GM21717 (cell line): Measurements from ENCODE around the gene FGR.
"Not testable (repeated sequence)": the region's sequence is repeated elsewhere in the genome, so short reads cannot be mapped to it uniquely, and the experiment has no call there.

Experiments
- ATAC-seq: cut with Tn5 transposase; IDR thresholded peaks from one replicate; pipeline ENCODE4 v1.9.1; 2021; ENCODE audit warnings: mild to moderate bottlenecking, moderate library complexity; ENCODE audit not compliant: unreplicated experiment

FGR gene

DNA sequence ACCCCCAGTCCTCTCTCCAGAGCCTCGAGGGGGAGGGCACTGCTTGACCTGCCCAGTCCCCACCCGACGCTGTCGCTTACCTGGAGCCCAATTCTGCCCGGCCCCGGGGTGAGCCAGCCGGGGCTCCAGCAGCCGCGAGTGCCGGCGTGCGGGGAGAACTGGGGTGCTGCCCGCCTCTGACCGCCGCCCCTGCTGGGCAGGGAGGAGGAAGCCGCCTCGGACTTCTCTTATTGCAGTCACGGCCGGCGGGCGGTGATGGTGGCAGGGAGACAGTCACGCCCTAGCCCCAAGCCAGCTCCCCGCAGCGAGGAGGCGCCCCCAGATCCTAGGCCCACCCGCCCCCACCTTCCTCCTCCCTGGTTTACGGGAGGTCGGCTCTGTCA is at the start of gene FGR:
FGR (minus strand) TSS at position 201 of the 383 bp plus-strand sequence. CDS start 11,269 bp downstream, outside the sequence.
- no peak for ATAC-seq

GRCh38 chr1:27684176-27684575 is 49.2 kb upstream of the FGR start:
- ATAC-seq, result no peak

DNA sequence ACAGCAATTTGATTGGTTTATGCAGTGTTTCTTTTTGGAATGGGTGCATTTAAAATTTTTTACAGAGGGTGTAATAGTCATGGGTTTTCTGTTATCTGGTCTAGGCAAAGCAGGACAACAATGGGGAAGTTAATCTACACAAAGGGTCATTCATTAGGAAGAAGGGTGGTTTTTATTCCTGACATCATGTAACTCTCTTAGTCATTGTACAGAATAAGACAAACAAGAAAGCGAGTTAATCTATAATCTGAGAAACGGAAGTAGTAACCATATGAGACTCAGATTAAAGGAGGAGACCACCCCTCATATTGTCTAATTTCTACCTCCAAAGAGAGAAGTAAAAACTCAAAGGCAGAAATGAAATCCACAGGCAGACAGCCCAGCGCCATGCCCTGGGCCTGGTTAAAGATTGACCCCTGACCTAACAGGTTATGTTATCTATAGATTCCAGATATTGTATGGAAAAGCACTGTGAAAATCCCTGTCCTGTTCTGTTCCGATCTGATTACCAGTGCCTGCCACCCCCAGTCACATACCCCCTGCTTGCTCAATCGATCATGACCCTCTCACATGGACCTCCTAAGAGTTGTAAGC is 47.5 kb upstream of the FGR start:
- ATAC-seq, result no peak

GRCh38 chr1:27681580-27681979 is 46.6 kb upstream of the FGR start:
- ATAC-seq, result not testable (repeated sequence)

DNA sequence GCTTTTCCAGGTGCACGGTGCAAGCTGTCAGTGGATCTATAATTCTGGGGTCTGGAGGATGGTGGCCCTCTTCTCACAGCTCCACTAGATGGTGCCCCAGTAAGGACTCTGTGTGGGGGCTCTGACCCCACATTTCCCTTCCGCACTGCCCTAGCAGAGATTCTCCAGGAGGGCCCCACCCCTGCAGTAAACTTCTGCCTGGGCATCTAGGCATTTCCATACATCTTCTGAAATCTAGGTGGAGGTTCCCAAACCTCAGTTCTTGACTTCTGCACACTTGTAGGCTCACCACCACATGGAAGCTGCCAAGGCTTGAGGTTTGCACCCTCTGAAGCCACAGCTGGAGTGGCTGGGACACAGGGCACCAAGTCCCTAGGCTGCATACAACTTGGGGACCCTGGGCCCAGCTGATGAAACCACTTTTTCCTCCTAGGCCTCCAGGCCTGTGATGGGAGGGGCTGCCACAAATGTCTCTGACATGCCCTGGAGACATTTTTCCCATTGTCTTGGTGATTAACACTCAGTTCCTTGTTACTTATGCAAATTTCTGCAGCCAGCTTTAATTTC is 45.3 kb upstream of the FGR start:
- ATAC-seq, result not testable (repeated sequence)

- no peak for ATAC-seq
Observed at GRCh38 chr1:27678747-27679146, 43.8 kb upstream of the FGR start.

DNA sequence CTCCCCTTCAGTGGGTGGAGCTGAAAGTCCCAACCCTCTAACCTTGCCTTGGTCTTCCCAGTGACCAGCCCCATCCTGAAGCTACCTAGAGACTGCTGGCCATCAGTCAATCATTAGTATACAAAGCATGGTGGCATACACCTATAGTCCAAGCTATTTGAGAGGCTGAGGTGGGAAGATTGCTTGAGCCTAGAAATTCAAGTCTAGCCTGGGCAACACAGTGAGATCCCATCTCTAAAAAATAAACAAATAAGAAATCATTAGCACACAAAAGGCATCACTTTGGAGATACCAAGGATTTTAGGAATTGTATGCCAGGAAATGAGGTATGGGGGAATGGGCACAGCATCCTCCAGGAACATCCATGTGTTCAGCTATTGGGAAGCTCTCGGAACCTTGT is 41.4 kb upstream of the FGR start:
- ATAC-seq, result no peak

DNA sequence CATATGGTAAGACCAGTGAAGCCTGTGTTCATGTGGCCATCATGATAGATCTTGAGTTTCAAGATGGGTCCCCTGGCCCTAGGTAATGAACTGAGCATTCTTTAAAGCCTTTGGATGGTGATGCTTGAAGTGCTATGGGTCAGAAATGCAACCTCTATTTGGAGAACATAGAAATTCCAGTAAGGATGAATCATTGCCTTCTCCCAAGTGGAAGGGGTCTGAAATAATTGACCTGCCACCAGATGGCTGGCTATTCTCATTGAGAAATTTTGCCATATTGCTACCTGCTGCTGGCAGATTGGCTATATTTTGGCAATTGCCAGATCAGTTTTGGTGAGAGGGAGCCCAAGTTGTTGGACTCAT is 37.7 kb upstream of the FGR start:
- ATAC-seq, result no peak

GRCh38 chr1:27671964-27672749 is 37.2 kb upstream of the FGR start, which contains the start of gene IFI6:
Gene IFI6 (minus strand): TSS chr1:27672192. CDS start chr1:27669314, 2,878 bp downstream.
- ATAC-seq, result peak; percentile 83

GRCh38 chr1:27669876-27670275 is 34.9 kb upstream of the FGR start:
- no peak for ATAC-seq

DNA sequence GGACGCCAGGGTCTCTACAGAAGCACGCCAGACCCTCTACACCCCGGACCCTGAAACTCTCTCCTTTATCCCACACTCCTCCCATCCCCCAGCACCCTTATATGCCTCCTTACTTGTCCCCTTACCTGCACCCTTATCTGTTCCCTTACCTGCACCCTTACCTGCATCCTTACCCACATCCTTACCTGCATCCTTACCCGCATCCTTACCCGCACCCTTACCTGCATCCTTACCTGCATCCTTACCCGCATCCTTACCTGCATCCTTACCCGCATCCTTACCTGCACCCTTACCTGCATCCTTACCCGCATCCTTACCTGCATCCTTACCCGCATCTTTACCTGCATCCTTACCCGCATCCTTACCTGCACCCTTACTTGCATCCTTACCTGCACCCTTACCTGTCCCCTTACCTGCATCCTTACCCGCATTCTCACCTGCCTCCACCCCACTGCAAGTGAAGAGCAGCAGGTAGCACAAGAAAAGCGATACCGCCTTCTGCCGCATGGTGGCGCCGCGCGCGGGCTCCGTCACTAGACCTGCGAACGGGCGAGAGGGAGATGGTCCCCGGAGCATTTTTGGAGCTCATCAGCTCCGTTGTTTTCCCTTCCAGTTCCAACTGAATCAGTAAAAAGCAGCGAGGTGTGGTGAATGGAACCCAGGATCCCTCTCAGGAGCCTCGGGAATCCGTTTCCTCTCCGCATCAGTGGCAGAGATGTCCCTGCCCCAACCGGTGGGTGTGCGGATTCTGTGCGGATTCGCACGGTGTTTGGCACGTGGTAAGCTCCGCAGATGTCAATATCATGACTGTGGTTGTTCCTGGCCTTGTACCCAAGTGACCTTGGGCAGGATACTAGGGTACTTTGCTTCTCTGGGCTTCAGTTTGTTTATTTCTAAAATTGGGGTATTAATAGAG is 34.1 kb upstream of the FGR start:
- ATAC-seq, result no peak

DNA sequence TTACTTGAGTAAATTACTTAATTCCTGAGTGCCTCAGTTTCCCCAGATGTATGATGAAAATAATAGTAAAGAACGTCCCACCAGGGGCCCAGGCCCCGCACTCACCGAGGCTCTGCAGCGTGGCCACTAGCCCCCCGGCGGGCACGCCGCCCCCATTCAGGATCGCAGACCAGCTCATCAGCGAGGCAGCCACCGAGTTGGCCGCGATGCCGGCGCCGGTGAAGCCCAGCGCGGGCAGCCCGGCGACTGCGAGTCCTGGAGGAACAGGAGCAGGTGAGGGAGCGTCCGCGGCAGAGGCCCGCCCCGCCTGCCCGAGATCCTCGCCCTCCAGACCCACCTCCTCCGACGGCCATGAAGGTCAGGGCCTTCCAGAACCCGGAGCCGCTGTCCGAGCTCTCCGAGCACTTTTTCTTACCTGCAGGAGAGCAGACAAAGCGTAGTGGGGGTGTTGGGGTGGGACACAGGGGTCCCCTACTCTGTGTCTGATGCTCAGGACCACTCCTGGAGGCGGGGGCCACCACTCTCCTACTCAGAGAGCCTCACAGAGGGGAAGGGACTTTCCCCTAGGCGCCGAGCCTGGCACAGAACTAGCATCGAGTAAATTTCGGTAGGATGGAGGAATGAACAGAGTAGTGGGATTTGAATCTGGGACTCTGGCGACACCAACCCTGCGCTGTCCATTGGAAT is 33.3 kb upstream of the FGR start:
- ATAC-seq, result no peak

GRCh38 chr1:27666791-27667254 is 31.8 kb upstream of the FGR start:
- ATAC-seq, result no peak

DNA sequence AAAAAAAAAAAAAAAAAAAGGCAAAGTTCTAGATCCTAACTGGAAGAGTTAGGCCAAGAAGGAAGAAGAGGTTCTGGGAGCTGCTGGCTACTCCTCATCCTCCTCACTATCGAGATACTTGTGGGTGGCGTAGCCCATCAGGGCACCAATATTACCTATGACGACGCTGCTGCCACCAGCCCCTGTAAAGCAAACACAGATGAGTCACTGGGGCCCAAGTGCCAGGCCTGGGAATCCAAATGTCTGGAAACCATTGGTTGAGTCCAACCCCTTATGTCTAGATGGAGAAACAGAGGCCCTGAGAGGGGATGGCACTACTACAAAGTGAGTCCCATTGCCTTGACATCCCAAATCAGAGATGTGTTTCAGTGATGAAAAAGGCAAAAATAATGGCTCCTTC is 31.3 kb upstream of the FGR start:
- no peak for ATAC-seq

DNA sequence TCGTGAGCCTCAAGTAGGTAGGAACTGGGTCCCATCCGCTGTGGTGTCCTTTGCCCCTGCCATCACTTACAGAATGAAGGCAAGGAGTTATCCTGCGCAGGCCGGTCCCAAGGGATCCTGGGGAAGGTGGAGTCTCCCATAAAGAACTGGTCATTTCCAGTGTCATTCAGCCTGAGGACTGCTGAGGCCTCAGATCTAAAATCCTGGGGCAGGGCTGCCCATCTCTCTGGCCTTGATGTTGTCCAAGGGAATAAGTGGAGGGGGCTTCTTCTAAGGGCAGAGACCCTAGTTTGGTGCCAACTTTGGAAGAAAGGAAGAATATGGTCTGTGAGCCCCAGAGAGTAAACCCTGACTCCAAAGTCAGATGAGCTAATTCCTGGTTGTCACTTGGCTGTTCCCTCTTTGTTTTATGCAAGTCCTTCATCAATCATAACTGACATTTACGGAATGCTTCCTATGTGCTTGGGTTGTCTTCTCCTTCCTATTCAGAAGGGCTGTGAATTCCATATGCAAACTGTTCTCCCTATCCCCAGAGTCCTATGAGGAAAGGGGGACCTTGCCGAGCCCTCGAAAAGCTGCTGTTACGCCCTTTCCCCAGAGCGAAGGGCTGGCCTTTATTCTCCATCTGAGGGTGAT is 30.1 kb upstream of the FGR start:
- no peak for ATAC-seq

GRCh38 chr1:27664291-27664690 is 29.3 kb upstream of the FGR start:
- no peak for ATAC-seq

DNA sequence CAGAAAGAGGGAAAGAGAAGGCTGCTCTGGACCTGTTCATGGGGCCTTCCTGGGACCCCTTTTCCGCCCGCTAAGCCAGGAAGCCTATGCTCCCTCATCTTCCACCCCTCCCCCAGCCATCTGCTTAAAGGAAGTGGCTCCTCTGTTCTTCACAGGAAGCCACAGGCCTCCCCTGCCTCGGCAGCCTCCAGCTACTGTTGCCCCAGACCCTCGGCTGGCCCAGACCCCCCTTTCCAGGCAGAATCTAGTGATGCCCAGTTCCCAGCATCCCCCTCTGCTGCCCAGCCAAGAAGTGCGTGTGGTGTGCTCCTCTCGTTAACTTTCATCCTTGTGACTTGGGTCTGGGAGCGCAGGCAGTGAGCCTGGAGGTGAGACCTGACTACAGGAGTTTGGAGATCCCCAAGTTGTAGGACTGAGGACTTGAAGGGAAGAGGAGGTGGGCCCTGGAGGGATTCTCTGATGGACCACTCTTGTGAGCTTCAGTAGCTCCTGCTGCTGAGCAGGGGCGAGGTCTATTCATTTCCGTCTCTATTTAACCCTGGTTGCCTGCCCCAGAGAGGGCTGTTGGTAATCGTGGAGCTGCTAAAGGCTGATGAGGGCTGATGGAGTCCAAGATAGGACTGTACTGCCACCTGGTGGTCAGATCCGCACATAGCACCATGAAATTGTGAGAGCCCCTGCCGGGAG is 27.9 kb upstream of the FGR start:
- peak; percentile 28 for ATAC-seq

- ATAC-seq, result no peak
Observed at GRCh38 chr1:27662261-27662660, 27.3 kb upstream of the FGR start.

- ATAC-seq, result no peak
Observed at GRCh38 chr1:27661412-27662075, 26.6 kb upstream of the FGR start.
